Breast epithelium (tissue), 4 donors: Measurements from ENCODE around the gene NID2. TPM values are rescaled to one million over a fixed set of nuclear protein-coding genes. Genes with fewer than 3 reads are reported as not detected.
A peak's percentile ranks its signal among the peaks of the same experiment; 100 is the strongest.

Experiments used
- DNase-seq, 2 donors: peaks; one replicate each; pipeline ENCODE4 v3.0.0-alpha.2; 2019; ENCODE audit warnings: low spot score in 2 of 2
- H3K27ac ChIP-seq, 2 donors: fragments of 200-600 bp; sonication (generic) in 1 of 2; one replicate each; pipeline ENCODE4 v1.5.1; 2016 to 2019; ENCODE audit warnings: mild to moderate bottlenecking in 1 of 2
- H3K27me3 ChIP-seq, 2 donors: fragments of 200-600 bp; sonication (generic) in 1 of 2; one replicate each; pipeline versions ENCODE4 v1.5.1 to v1.6.0; 2017 to 2019; ENCODE audit warnings: control low read depth in 1 of 2, mild to moderate bottlenecking in 1 of 2
- H3K36me3 ChIP-seq: fragments of 200-600 bp; one replicate; pipeline ENCODE4 v1.5.1; 2019
- H3K4me1 ChIP-seq, 2 donors: fragments of 200-600 bp; sonication (generic); one replicate each; pipeline ENCODE4 v1.5.1; 2016 to 2019; ENCODE audit warnings: control low read depth in 1 of 2
- H3K4me3 ChIP-seq, 3 donors: fragments of 200-600 bp; sonication (generic); 1 replicate in 2 of 3; 2 replicates in 1 of 3; pipeline ENCODE4 v1.5.1; 2016 to 2019; ENCODE audit warnings: mild to moderate bottlenecking in 3 of 3, moderate library complexity in 2 of 3
- H3K9me3 ChIP-seq, 2 donors: fragments of 200-600 bp; sonication (generic) in 1 of 2; one replicate each; pipeline ENCODE4 v1.5.1; 2016 to 2019; ENCODE audit warnings: control low read depth in 1 of 2
- CTCF ChIP-seq, 3 donors: fragments of 450-650 bp; IDR thresholded peaks; one replicate each; pipeline ENCODE4 v1.5.1; 2016 to 2017; ENCODE audit warnings: antibody characterized with exemption in 3 of 3, mild to moderate bottlenecking in 3 of 3, moderate library complexity in 3 of 3
- POLR2A ChIP-seq: fragments of 450-650 bp; IDR thresholded peaks from one replicate; pipeline ENCODE4 v1.6.1; 2016; ENCODE audit warnings: antibody characterized with exemption, mild to moderate bottlenecking, moderate library complexity
- POLR2AphosphoS5 ChIP-seq, 3 donors: sonication (generic); formaldehyde crosslinking; IDR thresholded peaks; one replicate each; pipeline ENCODE4 v1.6.1; 2017; ENCODE audit warnings: antibody characterized with exemption in 3 of 3
- intact Hi-C: fragments of 100-400 bp; cut with DNase I; formaldehyde crosslinking; loops from one replicate; pipeline ENCODE4 v1.15.1; 2023; ENCODE audit warnings: low total_unique reads
- total RNA-seq, 3 donors: library from RNA; depleted of rRNA; stranded (reverse); fragments of >200 nt; gene quantifications; one replicate each; pipeline ENCODE4 v1.1.0, GENCODE V29; 2016

Gene NID2
- total RNA-seq, 3 donors from 2014 or later, result 10.9 to 30.8 (median 14.2) TPM

GRCh38 chr14:52020866-52021717 lies 47.8 kb downstream of the NID2 start:
- no peak for DNase-seq
- Histone ChIP-seq H3K4me1 (no peaks in the 10 kb centered on the region), H3K36me3 (no peaks in the 10 kb centered on the region), H3K27me3 (no peaks in the 10 kb centered on the region), H3K9me3 (peaks cover 0 to 8% of the 10 kb centered on the region in 2 donors), H3K27ac (peak overlapping the region in 1 of 2 donors; percentile 29), H3K4me3 (no peak overlapping the region)
- intact Hi-C loops, result no loop called here
- TF ChIP-seq POLR2AphosphoS5 (IDR thresholded peaks at IDR 0.05) (no peak), CTCF (IDR thresholded peaks at IDR 0.05) (no peak), POLR2A (no peak)

GRCh38 chr14:52020161-52020714 lies 48.6 kb downstream of the NID2 start:
- intact Hi-C loops, result no loop called here
- Histone ChIP-seq H3K36me3 (no peaks in the 10 kb centered on the region), H3K4me3 (no peak overlapping the region), H3K27me3 (no peaks in the 10 kb centered on the region), H3K9me3 (peaks cover 0 to 8% of the 10 kb centered on the region in 2 donors), H3K4me1 (no peaks in the 10 kb centered on the region), H3K27ac (no peak overlapping the region)
- no peak for DNase-seq
- TF ChIP-seq CTCF (IDR thresholded peaks at IDR 0.05) (no peak), POLR2A (no peak), POLR2AphosphoS5 (IDR thresholded peaks at IDR 0.05) (no peak)

- no peak overlapping the region for H3K4me3 ChIP-seq
- no peaks in the 10 kb centered on the region for H3K36me3 ChIP-seq
- intact Hi-C loops, result no loop called here
- H3K27ac ChIP-seq, result no peak overlapping the region
- no peak for TF ChIP-seq CTCF (IDR thresholded peaks at IDR 0.05)
- TF ChIP-seq POLR2A, result no peak
- TF ChIP-seq POLR2AphosphoS5 (IDR thresholded peaks at IDR 0.05), result no peak
- DNase-seq, result no peak
- peaks cover 0 to 2% of the 10 kb centered on the region in 2 donors for H3K9me3 ChIP-seq
- no peaks in the 10 kb centered on the region for H3K4me1 ChIP-seq
- H3K27me3 ChIP-seq, result no peaks in the 10 kb centered on the region
Observed at GRCh38 chr14:52018970-52019369, 49.9 kb downstream of the NID2 start.

GRCh38 chr14:52018252-52018651 lies 50.6 kb downstream of the NID2 start:
- no peaks in the 10 kb centered on the region for H3K36me3 ChIP-seq
- no peak overlapping the region for H3K27ac ChIP-seq
- no peak for DNase-seq

More at GRCh38 chr14:52018252-52018651, 50.6 kb downstream of the NID2 start:
- intact Hi-C loops, result no loop called here
- TF ChIP-seq CTCF (IDR thresholded peaks at IDR 0.05) (no peak), POLR2A (no peak), POLR2AphosphoS5 (IDR thresholded peaks at IDR 0.05) (no peak)
- no peaks in the 10 kb centered on the region for H3K4me1 ChIP-seq
- no peak overlapping the region for H3K4me3 ChIP-seq
- no peaks in the 10 kb centered on the region for H3K9me3 ChIP-seq
- H3K27me3 ChIP-seq, result no peaks in the 10 kb centered on the region
